HUES6 (cell line): Measurements from ENCODE around the gene PPP1R27.
A peak's percentile ranks its signal among the peaks of the same experiment; 100 is the strongest.

Experiments used
- H3K27ac ChIP-seq: 2 replicates; pipeline ENCODE4 v1.7.0; 2013; ENCODE audit warnings: low read depth, mild to moderate bottlenecking, low read length, inconsistent platforms
- H3K27me3 ChIP-seq: 2 replicates; pipeline ENCODE4 v1.6.1; 2013; ENCODE audit warnings: low read length; ENCODE audit not compliant: control insufficient read depth, insufficient read depth
- H3K36me3 ChIP-seq: 2 replicates; pipeline ENCODE4 v1.6.1; 2013; ENCODE audit warnings: low read length; ENCODE audit not compliant: control insufficient read depth, insufficient read depth
- H3K4me1 ChIP-seq: 2 replicates; pipeline ENCODE4 v1.6.1; 2013; ENCODE audit warnings: low read length; ENCODE audit not compliant: control insufficient read depth, insufficient read depth
- H3K4me3 ChIP-seq: 2 replicates; pipeline ENCODE4 v1.5.1; 2013; ENCODE audit warnings: low read depth, low read length
- H3K9ac ChIP-seq: one replicate; pipeline ENCODE4 v1.6.1; 2013; ENCODE audit warnings: mild to moderate bottlenecking, low read length
- H3K9me3 ChIP-seq: 2 replicates; pipeline ENCODE4 v1.6.1; 2013; ENCODE audit warnings: low read depth, low read length; ENCODE audit not compliant: control insufficient read depth, insufficient read depth

PPP1R27 gene

DNA sequence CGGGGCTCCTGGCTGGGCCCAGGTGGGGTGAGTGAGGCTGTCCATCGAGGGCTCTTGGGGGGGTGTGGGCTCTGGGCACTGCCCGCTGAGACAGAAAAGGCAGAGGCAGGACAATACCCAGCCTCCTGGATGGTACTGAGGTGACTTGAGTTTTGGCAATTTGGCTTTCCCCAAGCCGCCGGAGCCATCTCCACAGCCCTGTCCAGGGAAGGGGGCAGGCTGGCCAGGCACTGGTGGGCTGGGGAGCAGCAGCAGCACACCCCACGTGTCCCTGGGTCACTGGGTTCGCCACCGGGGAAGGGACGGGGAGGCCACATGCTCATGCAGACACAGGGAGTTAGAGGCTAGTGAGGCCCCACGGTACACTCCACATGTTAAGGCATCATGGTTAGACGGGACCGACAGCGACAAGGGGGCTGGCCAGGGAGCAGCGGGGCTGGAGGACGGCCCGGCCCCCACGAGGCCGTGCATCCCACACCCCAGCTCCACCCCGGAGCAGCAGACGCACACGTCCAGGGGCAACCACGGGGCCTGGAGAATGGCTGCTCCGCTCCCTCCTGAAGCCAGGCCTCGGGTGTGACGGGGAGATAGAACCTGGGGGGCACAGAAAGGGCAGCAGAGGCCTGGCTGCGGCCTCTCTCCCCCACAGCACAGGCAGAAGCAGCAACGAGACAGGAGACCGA is 33.3 kb upstream of the PPP1R27 start:
- Histone ChIP-seq H3K4me1 (peaks cover 38% of the 10 kb centered on the region), H3K36me3 (peaks cover 47% of the 10 kb centered on the region), H3K27me3 (no peaks in the 10 kb centered on the region), H3K9ac (peak overlapping the region; percentile 56), H3K27ac (peak overlapping the region; percentile 74; the same call in 1 of the 2 replicates), H3K9me3 (no peaks in the 10 kb centered on the region), H3K4me3 (no peak overlapping the region)

GRCh38 chr17:81867170-81867990 is 32.5 kb upstream of the PPP1R27 start:
- no peak overlapping the region for H3K4me3 ChIP-seq
- H3K27ac ChIP-seq, result 0 out of 2 replicates have a peak overlapping the region, but pooled peaks have one; percentile 74
- peak overlapping the region; percentile 56 for H3K9ac ChIP-seq
- no peaks in the 10 kb centered on the region for H3K27me3 ChIP-seq
- peaks cover 38% of the 10 kb centered on the region for H3K4me1 ChIP-seq
- peaks cover 53% of the 10 kb centered on the region for H3K36me3 ChIP-seq
- H3K9me3 ChIP-seq, result no peaks in the 10 kb centered on the region

DNA sequence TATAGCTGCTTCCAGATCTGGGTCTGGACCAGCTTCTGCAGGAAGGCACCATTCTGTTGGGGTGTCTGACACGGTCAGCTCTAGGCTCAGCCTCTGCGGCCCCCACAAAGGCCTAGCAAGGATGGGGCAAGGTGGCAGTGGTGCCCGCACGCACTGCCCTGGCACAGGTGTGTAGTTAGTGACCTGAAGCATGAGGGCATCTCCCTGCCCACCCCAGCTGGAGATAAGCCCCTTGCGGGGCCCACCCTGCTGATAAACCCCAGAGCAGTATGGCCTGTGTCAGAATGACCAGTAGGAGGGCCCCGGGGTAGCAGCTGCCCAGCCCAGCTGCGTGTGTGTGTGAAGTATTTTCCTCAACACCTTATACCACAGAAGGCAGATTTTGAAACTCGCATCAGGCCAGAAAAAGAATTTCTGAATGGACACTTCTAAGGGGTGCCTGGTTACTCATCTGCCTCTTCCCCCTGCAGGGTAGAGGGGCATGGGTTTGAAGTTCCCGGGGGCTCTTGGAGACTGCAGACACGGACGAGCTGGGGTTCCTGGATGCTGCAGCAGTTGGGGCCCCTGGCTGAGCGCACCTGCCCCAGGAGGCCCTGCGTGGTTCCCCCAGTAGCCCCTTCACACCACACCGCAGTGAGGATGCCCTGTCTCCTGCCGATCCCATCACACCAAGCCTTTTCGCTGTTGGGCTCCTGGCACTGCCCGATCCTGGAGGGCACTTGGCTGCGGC is 31.8 kb upstream of the PPP1R27 start:
- Histone ChIP-seq H3K9ac (no peak overlapping the region), H3K27me3 (no peaks in the 10 kb centered on the region), H3K9me3 (no peaks in the 10 kb centered on the region), H3K27ac (no peak overlapping the region), H3K4me1 (peaks cover 38% of the 10 kb centered on the region), H3K36me3 (peaks cover 53% of the 10 kb centered on the region), H3K4me3 (no peak overlapping the region)

GRCh38 chr17:81865733-81866439 is 31.0 kb upstream of the PPP1R27 start:
- Histone ChIP-seq H3K9me3 (no peaks in the 10 kb centered on the region), H3K9ac (no peak overlapping the region), H3K4me3 (no peak overlapping the region), H3K36me3 (peaks cover 53% of the 10 kb centered on the region), H3K4me1 (peaks cover 38% of the 10 kb centered on the region), H3K27me3 (no peaks in the 10 kb centered on the region), H3K27ac (no peak overlapping the region)

GRCh38 chr17:81865358-81865732 is 30.5 kb upstream of the PPP1R27 start:
- Histone ChIP-seq H3K4me1 (peaks cover 38% of the 10 kb centered on the region), H3K27ac (no peak overlapping the region), H3K9ac (no peak overlapping the region), H3K36me3 (peaks cover 53% of the 10 kb centered on the region), H3K4me3 (no peak overlapping the region), H3K27me3 (no peaks in the 10 kb centered on the region), H3K9me3 (no peaks in the 10 kb centered on the region)

- Histone ChIP-seq H3K9ac (no peak overlapping the region), H3K9me3 (no peaks in the 10 kb centered on the region), H3K4me1 (peaks cover 33% of the 10 kb centered on the region), H3K27me3 (no peaks in the 10 kb centered on the region), H3K4me3 (no peak overlapping the region), H3K36me3 (peaks cover 50% of the 10 kb centered on the region), H3K27ac (no peak overlapping the region)
These were observed 29.3 kb upstream of the PPP1R27 start for GRCh38 chr17:81863833-81864768.

- H3K9ac ChIP-seq, result no peak overlapping the region
- H3K9me3 ChIP-seq, result no peaks in the 10 kb centered on the region
- H3K4me3 ChIP-seq, result no peak overlapping the region
- no peak overlapping the region for H3K27ac ChIP-seq
- peaks cover 52% of the 10 kb centered on the region for H3K36me3 ChIP-seq
- no peaks in the 10 kb centered on the region for H3K27me3 ChIP-seq
- H3K4me1 ChIP-seq, result peaks cover 28% of the 10 kb centered on the region
These were observed 28.3 kb upstream of the PPP1R27 start for GRCh38 chr17:81863123-81863675.

- Histone ChIP-seq H3K36me3 (peaks cover 56% of the 10 kb centered on the region), H3K27ac (peak overlapping the region; percentile 77), H3K4me3 (peak overlapping the region; percentile 95), H3K4me1 (peaks cover 9% of the 10 kb centered on the region), H3K27me3 (no peaks in the 10 kb centered on the region), H3K9me3 (no peaks in the 10 kb centered on the region), H3K9ac (peak overlapping the region; percentile 92)
These were observed 26.1 kb upstream of the PPP1R27 start for GRCh38 chr17:81860756-81861568.

- Histone ChIP-seq H3K27ac (peak within 1 kb of the TSS; percentile 93), H3K4me1 (peaks cover 9% of the 10 kb centered on the region), H3K9me3 (no peaks in the 10 kb centered on the region), H3K36me3 (peaks cover 56% of the 10 kb centered on the region), H3K4me3 (peak within 1 kb of the TSS; percentile 95), H3K27me3 (no peaks in the 10 kb centered on the region), H3K9ac (peak within 1 kb of the TSS; percentile 92)
These were observed 25.3 kb upstream of the PPP1R27 start, which contains the start of gene P4HB for GRCh38 chr17:81859906-81860755. P4HB (minus strand) TSS chr17:81860535; CDS start chr17:81860471, 64 bp downstream.
